Esophagus squamous epithelium (tissue), 4 donors: ENCODE data around the gene LARP1B.

Experiments used
- POLR2A ChIP-seq, 4 donors: fragments of 450-650 bp; IDR thresholded peaks; one replicate each; pipeline ENCODE4 v1.6.1; 2017; ENCODE audit warnings: antibody characterized with exemption in 4 of 4, mild to moderate bottlenecking in 4 of 4, moderate library complexity in 3 of 4
- TF ChIP-seq, protein P1 (sequence below), 6 experiments: fragments of 450-650 bp in 4 of 6; fragments of 200-600 bp in 2 of 6; sonication (generic) in 2 of 6; IDR thresholded peaks; one replicate each; pipeline ENCODE4 v1.5.1; 2016 to 2019; ENCODE audit warnings: antibody characterized with exemption in 6 of 6, mild to moderate bottlenecking in 4 of 6, moderate library complexity in 4 of 6

DNA sequence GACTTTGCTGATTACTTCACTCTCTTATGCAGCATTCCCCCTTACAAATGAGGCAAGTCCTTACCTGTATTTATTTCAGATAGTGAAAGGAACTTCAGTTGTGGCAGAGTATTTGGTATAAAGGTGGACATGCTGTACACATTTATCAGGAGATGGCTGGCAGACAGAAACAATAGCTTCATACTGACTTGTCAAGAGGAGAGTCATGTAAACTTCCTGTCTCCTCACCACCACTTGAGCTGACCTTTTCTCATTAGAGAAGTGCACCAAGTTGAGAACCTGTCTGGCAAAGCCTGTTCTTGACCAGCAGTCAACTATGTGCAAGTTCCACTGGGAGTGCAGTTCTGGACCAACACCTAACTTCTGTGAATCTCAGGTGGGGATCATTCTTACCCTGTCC lies 80.8 kb downstream of the LARP1B start:
- TF ChIP-seq, protein P1, sequence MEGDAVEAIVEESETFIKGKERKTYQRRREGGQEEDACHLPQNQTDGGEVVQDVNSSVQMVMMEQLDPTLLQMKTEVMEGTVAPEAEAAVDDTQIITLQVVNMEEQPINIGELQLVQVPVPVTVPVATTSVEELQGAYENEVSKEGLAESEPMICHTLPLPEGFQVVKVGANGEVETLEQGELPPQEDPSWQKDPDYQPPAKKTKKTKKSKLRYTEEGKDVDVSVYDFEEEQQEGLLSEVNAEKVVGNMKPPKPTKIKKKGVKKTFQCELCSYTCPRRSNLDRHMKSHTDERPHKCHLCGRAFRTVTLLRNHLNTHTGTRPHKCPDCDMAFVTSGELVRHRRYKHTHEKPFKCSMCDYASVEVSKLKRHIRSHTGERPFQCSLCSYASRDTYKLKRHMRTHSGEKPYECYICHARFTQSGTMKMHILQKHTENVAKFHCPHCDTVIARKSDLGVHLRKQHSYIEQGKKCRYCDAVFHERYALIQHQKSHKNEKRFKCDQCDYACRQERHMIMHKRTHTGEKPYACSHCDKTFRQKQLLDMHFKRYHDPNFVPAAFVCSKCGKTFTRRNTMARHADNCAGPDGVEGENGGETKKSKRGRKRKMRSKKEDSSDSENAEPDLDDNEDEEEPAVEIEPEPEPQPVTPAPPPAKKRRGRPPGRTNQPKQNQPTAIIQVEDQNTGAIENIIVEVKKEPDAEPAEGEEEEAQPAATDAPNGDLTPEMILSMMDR (IDR thresholded peaks at IDR 0.05) = no peak
- no peak for TF ChIP-seq POLR2A (IDR thresholded peaks at IDR 0.05)
